Hematopoietic multipotent progenitor cell treated with erythropoietin and hydrocortisone succinate and interleukin-3 and kit ligand, for 8 days (in vitro differentiated cells): ENCODE data around the gene HOXC12.

Source experiments
- DNase-seq: peaks from one replicate; pipeline ENCODE4 v3.0.0-alpha.2; 2015

The HOXC12 gene

GRCh38 chr12:53985692-53985993, 30.9 kb downstream of the HOXC12 start:
- DNase-seq: no peak

DNA sequence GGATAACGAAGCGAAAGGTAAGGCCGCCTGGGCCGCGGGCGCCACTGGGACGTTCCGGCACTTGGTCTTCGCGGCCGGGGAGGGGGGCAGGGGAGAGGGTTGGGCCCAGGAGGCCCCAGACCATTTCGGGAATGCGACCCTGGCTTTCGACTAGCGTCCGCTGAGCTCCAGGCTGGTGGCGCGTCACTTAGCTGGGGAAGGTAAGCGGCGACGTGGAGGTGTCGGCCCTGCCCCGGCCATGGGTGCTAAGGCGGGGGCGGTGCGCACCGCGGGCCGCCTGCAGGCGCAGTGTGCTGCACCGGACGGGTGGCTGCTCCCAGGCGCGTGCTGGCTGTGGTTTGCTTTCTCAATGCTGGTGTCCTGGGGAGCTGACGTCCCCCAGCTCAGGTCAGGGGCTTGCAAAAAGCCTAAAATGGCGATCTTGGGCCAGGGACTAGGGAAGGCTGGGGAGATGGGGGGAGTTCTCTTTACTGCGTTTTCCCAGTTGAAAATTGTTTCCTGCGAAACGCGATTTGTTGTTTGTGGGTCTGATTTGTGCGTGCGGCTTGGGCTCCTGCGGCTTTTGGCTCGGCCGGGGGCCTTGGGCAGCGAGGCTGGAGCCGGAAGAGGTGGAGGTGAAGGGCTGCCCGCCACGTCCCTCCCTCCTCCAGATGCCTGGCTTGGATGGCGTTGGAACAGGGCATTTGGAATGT, 31.4 kb downstream of the HOXC12 start:
- no peak for DNase-seq

GRCh38 chr12:53986686-53987483, 32.2 kb downstream of the HOXC12 start:
- DNase-seq: no peak

DNA sequence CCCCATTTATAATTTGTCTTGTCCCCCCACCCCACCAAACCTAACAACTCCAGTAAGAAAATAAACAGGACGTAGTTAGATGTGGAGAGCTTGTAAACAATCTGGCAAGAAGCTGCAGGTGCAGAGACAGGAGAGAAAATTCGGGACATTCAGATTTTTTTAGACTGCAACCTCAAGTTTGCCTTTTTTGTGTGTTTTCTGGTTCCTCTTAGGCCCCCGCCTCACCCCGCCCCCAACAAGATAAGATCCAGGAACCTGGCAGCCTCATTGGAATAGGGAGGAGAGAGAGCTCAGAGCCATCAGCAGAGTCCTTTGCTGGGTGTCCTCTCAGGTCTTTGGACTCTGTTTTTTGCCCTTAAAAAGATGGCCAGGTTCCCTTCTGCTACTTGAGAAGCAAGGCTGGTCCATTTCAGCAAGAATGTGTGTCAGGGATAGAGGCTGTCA, 33.1 kb downstream of the HOXC12 start:
- no peak for DNase-seq

DNA sequence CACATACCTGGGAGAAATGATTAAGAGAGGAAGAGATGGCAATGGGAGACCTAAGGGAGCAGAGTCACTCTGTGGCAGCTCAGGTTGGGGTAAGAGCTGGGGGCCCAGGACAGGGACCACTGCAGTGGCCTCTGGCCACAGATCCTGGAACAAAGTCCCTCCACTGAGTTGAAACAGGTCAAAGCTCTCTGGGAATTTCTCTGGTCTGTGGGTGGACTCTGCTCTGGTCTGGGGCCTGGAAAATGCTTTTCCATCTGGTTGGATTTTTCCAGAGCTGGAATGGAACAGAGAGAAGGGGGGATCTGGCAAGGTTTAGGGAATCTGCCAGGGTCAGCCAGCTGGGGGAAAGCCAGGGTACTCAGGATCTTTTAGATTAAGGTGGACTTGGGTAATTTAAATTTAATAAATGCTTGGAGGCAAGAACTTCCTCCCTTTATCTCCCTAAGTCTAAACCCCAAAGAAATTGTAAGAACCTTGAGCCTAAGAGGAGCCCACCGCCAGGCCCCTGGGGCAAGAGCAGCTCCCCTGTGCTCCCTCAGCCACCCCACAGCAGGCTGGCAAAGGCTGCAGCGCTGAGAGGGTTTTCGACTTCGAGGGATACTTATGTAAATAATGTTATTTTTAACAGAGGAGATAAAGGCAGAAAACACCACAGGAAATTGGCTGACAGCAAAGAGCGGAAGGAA, 34.0 kb downstream of the HOXC12 start:
- no peak for DNase-seq

DNA sequence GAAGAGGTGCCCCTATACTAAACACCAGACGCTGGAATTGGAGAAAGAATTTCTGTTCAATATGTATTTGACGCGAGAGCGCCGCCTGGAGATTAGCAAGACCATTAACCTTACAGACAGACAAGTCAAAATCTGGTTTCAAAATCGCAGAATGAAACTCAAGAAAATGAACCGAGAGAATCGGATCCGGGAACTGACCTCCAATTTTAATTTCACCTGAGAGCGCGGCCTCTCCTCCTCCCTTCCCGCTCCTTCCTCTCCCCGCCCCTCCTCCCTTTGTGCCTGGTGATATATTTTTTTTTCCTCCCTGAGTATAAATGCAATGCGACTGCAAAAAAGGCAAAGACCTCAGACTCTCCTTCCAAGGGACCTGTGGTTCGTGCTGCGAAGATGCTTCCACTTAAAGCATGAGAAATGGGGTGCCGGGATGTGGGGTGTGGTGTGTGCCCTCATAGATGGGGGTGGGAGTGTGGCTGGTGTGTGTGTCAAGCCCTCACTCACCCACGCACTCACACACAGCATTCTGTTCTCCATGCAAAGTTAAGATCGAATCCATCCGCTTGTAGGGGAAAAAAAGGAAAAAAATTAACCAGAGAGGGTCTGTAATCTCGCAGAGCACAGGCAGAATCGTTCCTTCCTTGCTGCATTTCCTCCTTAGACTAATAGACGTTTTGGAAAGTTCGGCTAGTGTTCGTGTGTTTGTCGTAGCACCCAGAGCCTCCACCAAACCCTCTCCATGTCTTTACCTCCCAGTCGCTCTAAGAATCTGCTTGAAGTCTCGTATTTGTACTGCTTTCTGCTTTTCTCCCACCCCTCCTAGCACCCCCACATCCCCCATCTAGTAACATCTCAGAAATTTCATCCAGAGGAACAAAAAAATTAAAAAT, 34.8 kb downstream of the HOXC12 start:
- DNase-seq: peak; percentile 50

DNA sequence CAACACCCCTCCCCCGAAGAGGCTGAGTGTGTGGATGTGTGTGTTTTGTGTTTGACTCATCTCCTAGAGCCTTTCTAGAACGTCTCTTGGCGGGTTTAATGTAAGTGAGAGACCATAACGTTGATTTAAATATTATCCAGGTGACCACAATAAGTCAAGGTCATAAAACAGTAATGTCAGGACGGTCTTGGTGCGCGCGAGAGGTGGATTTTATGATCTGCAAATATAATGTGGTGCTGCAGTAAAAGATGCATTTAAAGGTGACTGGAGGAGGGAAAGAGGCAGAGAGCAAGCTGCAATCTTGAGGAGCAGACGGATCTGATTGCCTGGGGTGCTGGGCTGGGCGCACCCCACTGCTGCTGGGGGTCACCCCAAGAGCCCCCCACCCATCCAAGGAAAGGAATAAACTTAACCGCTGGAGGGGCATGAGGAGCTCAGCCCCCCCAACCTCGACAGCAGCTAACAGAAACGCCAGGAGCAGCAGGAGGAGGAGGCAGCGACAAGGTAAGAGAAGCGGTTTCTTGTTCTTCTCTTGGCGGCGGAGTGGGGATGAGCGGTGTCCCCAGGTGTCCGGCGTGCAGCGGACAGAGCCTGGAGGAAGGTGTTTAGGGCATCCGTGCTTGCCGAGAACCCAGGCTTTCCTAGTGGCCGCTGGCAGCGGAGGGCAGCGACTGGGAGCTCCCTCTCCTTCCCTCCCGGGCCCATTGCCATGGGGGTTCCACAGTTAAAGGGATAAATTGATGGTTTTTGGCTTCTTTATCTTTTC, 35.8 kb downstream of the HOXC12 start:
- DNase-seq: no peak

GRCh38 chr12:53991077-53991460, 36.4 kb downstream of the HOXC12 start:
- DNase-seq: no peak

DNA sequence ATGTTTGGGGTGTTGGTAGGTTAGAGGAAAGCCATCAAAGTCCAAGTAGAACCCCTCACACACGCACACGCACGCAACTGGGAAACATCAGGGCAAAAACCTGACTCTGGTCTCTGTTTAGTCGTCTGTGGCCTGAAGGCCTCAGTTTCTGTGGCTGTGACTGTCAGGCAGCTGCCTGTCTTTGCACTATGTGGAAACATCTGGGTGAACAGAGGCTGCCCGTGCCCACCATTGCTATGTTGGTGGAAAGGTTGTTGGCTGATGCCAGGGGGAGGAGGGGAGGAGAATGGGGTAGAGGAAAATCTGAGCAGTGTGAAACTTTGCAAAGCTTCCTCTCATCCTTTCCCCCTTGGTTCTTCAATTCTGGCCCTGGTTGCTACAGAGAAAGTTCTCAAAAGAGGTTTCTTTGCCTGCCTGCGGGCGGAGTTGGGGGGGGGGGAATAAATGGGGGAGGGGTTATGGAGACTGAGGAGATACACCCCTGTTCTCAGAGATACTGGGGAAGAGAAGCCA, 37.7 kb downstream of the HOXC12 start:
- DNase-seq: no peak

GRCh38 chr12:53993162-53994008, 38.7 kb downstream of the HOXC12 start:
- no peak for DNase-seq

DNA sequence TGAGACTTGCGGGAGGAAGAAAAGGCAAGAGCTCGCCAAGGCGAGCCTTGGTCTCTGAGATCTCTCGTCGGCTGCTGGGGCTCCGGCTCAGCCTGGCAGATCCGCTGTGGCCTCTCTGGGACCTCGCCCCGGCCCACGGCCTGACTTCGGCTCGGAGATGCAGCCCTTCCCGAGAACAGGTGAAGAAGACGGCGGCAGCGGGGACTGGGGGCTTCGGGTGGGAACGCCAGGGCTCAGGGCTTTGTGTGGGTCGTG, 39.2 kb downstream of the HOXC12 start:
- DNase-seq: no peak

- no peak for DNase-seq
Observed at GRCh38 chr12:53994264-53995001, 39.7 kb downstream of the HOXC12 start.

DNA sequence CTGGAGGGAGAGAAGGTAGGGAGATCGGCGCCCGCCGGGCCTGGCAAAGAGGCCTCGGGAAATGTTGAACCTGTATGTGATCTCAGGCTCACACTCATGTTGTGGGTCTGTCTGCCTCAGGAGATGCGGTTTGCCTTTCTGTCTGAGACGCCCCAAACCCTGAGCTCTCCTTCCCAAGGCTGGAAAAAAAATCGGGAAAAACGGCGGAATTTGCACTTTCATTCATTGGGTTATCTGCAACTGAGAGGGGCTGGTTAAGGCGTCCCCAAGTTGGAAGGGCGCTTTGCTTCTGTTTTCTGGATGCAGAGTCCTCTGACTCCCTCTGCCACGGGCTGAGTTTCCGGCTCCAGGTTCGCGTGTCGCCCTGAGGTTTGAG, 40.3 kb downstream of the HOXC12 start:
- no peak for DNase-seq

- no peak for DNase-seq
Observed at GRCh38 chr12:53995378-53996239, 40.9 kb downstream of the HOXC12 start.

DNA sequence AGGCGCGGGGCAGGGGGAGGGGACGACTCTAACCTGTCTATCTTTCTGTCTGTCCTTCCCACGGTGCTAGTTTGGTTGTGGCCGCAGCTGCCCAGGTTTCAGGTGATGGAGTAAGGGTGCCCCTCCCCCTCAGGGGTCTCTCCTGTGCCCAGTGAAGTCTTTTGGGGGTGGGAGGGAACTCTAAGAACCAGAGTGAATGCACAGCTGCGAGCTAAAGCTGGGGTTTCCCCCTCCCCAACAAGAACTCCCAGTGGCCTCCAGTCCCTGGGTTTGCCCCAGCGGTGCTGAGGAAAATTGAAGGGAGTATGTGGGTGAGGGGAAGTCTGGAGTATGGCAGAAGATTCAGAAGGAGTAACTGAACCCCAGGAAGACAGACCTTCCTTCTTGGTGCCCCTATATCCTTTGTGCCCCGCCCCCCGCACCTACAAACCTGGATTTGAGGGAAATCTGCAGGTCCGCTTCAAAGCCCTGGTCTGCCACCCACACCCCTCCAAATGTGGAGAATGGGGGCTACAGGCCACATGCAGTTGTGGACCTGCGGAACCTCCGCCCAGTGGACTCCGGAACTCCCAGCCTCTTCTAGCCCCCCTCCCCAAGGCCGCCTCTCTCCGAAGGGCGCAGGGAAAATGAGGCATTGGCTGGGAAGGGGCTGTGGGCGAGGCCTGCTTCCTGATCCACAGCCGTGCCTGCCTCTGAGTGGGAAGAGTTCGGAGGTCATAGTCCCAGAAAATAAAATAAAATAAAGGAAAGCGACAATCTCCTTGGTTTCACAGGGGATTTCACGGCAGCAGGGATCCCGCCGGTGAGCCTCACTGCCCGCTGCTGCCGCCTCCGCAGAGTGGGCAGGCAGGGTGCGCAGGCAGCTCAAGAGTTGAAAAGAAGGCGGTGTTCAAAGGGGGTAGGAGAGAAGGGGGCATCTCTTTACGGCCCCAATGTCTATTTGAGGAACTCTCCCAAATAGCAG, 41.8 kb downstream of the HOXC12 start:
- no peak for DNase-seq

DNA sequence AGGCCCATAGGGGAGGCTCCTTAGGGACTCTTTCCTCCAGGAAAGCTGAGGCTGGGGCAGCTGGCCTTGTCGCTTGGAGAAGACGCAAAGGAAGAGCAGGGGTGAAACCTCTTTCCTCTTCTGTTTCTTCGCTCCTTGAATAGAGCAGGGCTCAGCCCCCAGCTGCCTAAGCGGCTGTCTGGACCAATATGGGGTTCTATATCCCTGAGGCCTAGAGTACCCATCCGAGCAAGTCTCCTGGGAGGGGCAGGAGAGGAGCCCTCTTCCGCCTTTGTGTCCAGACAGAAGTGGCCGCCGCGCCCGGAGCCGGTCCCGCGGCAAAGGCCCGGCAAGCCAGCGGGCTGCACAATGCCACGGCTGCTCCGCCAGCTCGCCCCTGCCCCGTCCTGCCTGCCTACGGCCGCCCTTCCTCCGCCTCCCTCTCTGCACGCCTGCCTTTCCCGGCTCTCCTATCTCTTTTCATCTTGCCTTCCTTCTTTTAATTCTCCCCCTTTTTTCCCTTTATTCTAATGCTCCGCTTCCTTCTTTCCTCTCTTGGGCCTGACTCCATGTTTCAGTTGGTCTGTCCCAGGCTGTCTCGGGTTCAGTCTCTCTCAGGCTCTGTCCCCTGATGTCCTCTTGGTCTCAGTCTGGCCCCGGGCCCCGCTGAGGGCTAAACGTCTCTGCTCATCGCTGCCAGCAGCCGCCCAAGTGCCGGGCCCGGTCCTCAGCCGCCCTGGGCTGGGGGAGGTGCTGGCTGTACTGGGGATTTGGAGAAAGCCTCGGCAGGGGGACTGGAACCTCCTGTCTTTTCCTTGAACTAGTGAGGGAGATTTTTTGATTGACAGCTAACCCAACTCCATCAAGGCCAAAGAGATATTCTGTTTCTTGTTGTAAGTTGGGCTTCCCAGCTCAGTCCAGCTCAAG, 42.8 kb downstream of the HOXC12 start:
- DNase-seq: no peak
